HCT116 (cell line): Measurements from ENCODE around the gene PARP6. TPM values are rescaled to one million over a fixed set of nuclear protein-coding genes. Genes with fewer than 3 reads are reported as not detected.

Experiments
- ATAC-seq: fragments of 200-7000 bp; cut with Tn5 transposase; 2 replicates; pipeline ENCODE4 v1.9.1; 2020; ENCODE audit warnings: mild to moderate bottlenecking, moderate library complexity
- BruUV-seq: library from RNA; stranded (reverse); fragments of 400-500 nt; replicated peaks from 2 replicates; lab custom pipeline; 2021; lab: Mats Ljungman, UMichigan
- CTCF ChIA-PET: fragments of 300-600 bp; sonication (Branson Sonifier 250); formaldehyde crosslinking; loops from one replicate; lab custom pipeline; 2021; ENCODE audit warnings: antibody characterized with exemption; lab: Charles Lee
- POLR2A ChIA-PET: fragments of 300-600, 350-600 bp; sonication (Branson Sonifier 250); formaldehyde crosslinking; loops from one replicate; lab custom pipeline; 2021; ENCODE audit warnings: antibody characterized with exemption; lab: Charles Lee
- RAD21 ChIA-PET, 2 experiments: fragments of 300-600 bp; sonication (Branson Sonifier 250); formaldehyde crosslinking; loops; one replicate each; lab custom pipeline; 2023; ENCODE audit warnings: low total read pairs in 2 of 2; ENCODE audit not compliant: uncharacterized antibody in 2 of 2, unreplicated experiment in 2 of 2, low non-redundant PET in 1 of 2; lab: Charles Lee
- DNase-seq: peaks from one replicate; pipeline ENCODE4 v3.0.0-alpha.2; 2010; ENCODE audit warnings: low read depth, low spot score
- H2AFZ ChIP-seq: fragments of 200-600 bp; shearing (Covaris generic), sonication (generic); 2 replicates; pipeline ENCODE4 v1.6.1; 2017; ENCODE audit warnings: low read depth, mixed run types, mixed read lengths, antibody characterized with exemption, low read length; ENCODE audit not compliant: poor library complexity, severe bottlenecking
- H3K27ac ChIP-seq: 2 replicates; pipeline ENCODE4 v1.5.1; 2012; ENCODE audit warnings: low read depth, low read length
- H3K27me3 ChIP-seq: fragments of 200-600 bp; sonication (generic); 2 replicates; pipeline ENCODE4 v1.6.1; 2016; ENCODE audit warnings: mixed run types, low read length, mixed read lengths; ENCODE audit not compliant: insufficient read depth
- H3K36me3 ChIP-seq, 2 experiments: fragments of 200-500 bp in 1 of 2; fragments of 200-600 bp in 1 of 2; sonication (Bioruptor generic) in 1 of 2; sonication (generic) in 1 of 2; 2 replicates each; pipeline versions ENCODE4 v1.5.1 to v1.6.1; 2014 to 2016; ENCODE audit warnings: low read length in 2 of 2, inconsistent platforms in 1 of 2, mixed read lengths in 1 of 2, mixed run types in 1 of 2; ENCODE audit not compliant: insufficient read depth in 2 of 2, control insufficient read depth in 1 of 2
- H3K4me1 ChIP-seq, 2 experiments: fragments of 200-600 bp in 1 of 2; sonication (generic) in 1 of 2; 2 replicates each; pipeline versions ENCODE4 v1.5.1 to v1.6.1; 2012 to 2017; ENCODE audit warnings: low read length in 2 of 2, inconsistent platforms in 1 of 2, mild to moderate bottlenecking in 1 of 2, mixed read lengths in 1 of 2, mixed run types in 1 of 2, moderate library complexity in 1 of 2; ENCODE audit not compliant: insufficient read depth in 2 of 2, control insufficient read depth in 1 of 2
- H3K4me2 ChIP-seq: fragments of 200-600 bp; sonication (generic); 2 replicates; pipeline ENCODE4 v1.6.1; 2017; ENCODE audit warnings: mixed run types, low read length, mixed read lengths
- H3K4me3 ChIP-seq, 2 experiments: fragments of 200-600 bp in 1 of 2; sonication (generic) in 1 of 2; replicated peaks in 1 of 2; 2 replicates each; pipeline ENCODE4 v1.5.1; 2011 to 2016; ENCODE audit warnings: low read length in 2 of 2, control low read depth in 1 of 2, low read depth in 1 of 2, mild to moderate bottlenecking in 1 of 2, mixed read lengths in 1 of 2, mixed run types in 1 of 2
- H3K79me2 ChIP-seq: fragments of 200-600 bp; sonication (generic); 2 replicates; pipeline ENCODE4 v1.6.1; 2017; ENCODE audit warnings: mild to moderate bottlenecking, mixed run types, low read length, moderate library complexity, mixed read lengths; ENCODE audit not compliant: insufficient read depth
- H3K9ac ChIP-seq: fragments of 200-600 bp; sonication (generic); 2 replicates; pipeline ENCODE4 v1.6.1; 2016; ENCODE audit warnings: low read length, mixed read lengths
- H3K9me2 ChIP-seq: fragments of 200-600 bp; sonication (generic), shearing (Covaris generic); 2 replicates; pipeline ENCODE4 v1.6.1; 2017; ENCODE audit warnings: mixed run types, mild to moderate bottlenecking, moderate library complexity; ENCODE audit not compliant: insufficient read depth
- H3K9me3 ChIP-seq, 2 experiments: fragments of 200-500 bp in 1 of 2; fragments of 200-600 bp in 1 of 2; sonication (Bioruptor generic) in 1 of 2; sonication (generic) in 1 of 2; 2 replicates each; pipeline ENCODE4 v1.6.1; 2014 to 2017; ENCODE audit warnings: low read length in 2 of 2, mixed read lengths in 2 of 2, inconsistent platforms in 1 of 2, low read depth in 1 of 2, mild to moderate bottlenecking in 1 of 2, mixed run types in 1 of 2, moderate library complexity in 1 of 2; ENCODE audit not compliant: control insufficient read depth in 1 of 2, insufficient read depth in 1 of 2
- H4K20me1 ChIP-seq: fragments of 200-600 bp; sonication (generic), shearing (Covaris generic); 2 replicates; pipeline ENCODE4 v1.6.1; 2017; ENCODE audit warnings: mixed run types, mild to moderate bottlenecking, moderate library complexity; ENCODE audit not compliant: insufficient read depth
- CBX3 ChIP-seq: IDR thresholded peaks from 2 replicates; pipeline ENCODE4 v1.6.1; 2012; ENCODE audit warnings: low read depth
- ELF1 ChIP-seq: IDR thresholded peaks from 2 replicates; pipeline ENCODE4 v1.6.1; 2012; ENCODE audit warnings: low read depth, borderline replicate concordance
- FOSL1 ChIP-seq: IDR thresholded peaks from 2 replicates; pipeline ENCODE4 v1.6.1; 2012; ENCODE audit warnings: low read depth
- JUND ChIP-seq: IDR thresholded peaks from 2 replicates; pipeline ENCODE4 v1.6.1; 2012
- RAD21 ChIP-seq: IDR thresholded peaks from 2 replicates; pipeline ENCODE4 v1.6.1; 2012; ENCODE audit warnings: low read depth, mild to moderate bottlenecking
- SP1 ChIP-seq: IDR thresholded peaks from 2 replicates; pipeline ENCODE4 v1.6.1; 2012; ENCODE audit warnings: low read depth
- SRF ChIP-seq: IDR thresholded peaks from 2 replicates; pipeline ENCODE4 v1.6.1; 2012; ENCODE audit warnings: low read depth
- YY1 ChIP-seq: IDR thresholded peaks from 2 replicates; pipeline ENCODE4 v1.6.1; 2011; ENCODE audit warnings: low read length, low read depth, moderate library complexity, mild to moderate bottlenecking; ENCODE audit not compliant: insufficient replicate concordance; ENCODE audit errors: extremely low read depth
- ZFX ChIP-seq: fragments of 450-650 bp; IDR thresholded peaks from 2 replicates; pipeline ENCODE4 v1.6.1; 2017
- ZNF274 ChIP-seq: fragments of 200-500 bp; sonication (Bioruptor generic); IDR thresholded peaks from 2 replicates; pipeline ENCODE4 v1.6.1; 2014; ENCODE audit warnings: mild to moderate bottlenecking, low read depth, low read length, inconsistent platforms
- intact Hi-C: fragments of 100-400 bp; cut with micrococcal nuclease; formaldehyde crosslinking; loops from 2 replicates; pipeline ENCODE4 v1.10.0; 2022
- total RNA-seq: library from RNA; stranded (reverse); gene quantifications from one replicate; pipeline ENCODE4 v1.2.1, GENCODE V29; 2021; ENCODE audit not compliant: unreplicated experiment
- TF ChIP-seq, protein P1 (sequence below): IDR thresholded peaks from 2 replicates; pipeline ENCODE4 v1.6.1; 2012
- TF ChIP-seq, protein P2 (sequence below), 3 experiments: fragments of 200-600 bp in 1 of 3; sonication (generic) in 1 of 3; IDR thresholded peaks in 2 of 3; conservative IDR thresholded peaks in 1 of 3; 2 replicates each; pipeline ENCODE4 v1.5.1; 2012 to 2017; ENCODE audit warnings: low read depth in 2 of 3, low read length in 2 of 3, antibody characterized with exemption in 1 of 3, borderline replicate concordance in 1 of 3, control low read depth in 1 of 3, mild to moderate bottlenecking in 1 of 3, mixed read lengths in 1 of 3, mixed run types in 1 of 3, moderate library complexity in 1 of 3; ENCODE audit not compliant: insufficient read depth in 1 of 3
- TF ChIP-seq, protein P3 (sequence below): IDR thresholded peaks from 2 replicates; pipeline ENCODE4 v1.6.1; 2012

PARP6 gene
- total RNA-seq, 1 experiment from 2014 or later = 67.9 TPM

DNA sequence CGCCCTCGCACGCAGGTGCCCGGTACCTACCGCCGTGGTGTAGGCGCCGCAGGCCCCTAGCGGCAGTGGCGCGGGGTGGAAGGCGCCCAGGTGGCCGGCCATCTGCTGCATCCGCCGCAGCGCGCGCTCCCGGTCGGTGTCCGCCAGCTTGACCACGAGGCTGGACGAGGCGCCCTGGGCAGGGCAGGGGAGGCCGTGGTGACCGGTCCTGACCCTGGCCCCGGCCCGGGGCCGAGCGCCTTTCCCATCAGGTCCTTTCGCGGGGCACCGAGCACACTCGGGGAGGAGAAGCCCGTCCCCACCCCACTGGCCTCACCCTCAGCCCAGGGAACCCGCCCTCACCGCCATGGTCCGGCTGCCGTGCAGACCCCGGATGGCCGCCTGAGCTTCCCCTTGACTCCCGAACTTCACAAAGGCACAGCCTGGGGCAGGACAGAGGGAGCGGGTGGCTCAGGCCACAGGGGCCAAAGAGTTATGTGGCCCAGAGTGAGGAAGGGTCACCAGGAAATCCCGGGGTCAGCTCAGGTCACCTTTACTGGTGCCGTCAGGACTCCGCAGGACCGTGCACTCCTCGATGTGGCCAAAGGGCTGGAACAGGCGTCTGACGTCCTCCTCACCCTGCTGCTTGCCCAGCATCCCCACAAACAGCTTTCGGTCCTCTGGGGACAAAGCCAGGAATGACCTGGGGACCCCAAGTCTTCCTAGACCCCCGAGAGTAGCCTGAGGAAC lies 17.4 kb upstream of the PARP6 start (continued):
- TF ChIP-seq CBX3 (no peak), JUND (no peak), SP1 (no peak), YY1 (no peak), ZFX (no peak), FOSL1 (no peak), ZNF274 (no peak), SRF (no peak)
- TF ChIP-seq, protein P1, sequence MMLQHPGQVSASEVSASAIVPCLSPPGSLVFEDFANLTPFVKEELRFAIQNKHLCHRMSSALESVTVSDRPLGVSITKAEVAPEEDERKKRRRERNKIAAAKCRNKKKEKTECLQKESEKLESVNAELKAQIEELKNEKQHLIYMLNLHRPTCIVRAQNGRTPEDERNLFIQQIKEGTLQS = no peak
- TF ChIP-seq, protein P2, sequence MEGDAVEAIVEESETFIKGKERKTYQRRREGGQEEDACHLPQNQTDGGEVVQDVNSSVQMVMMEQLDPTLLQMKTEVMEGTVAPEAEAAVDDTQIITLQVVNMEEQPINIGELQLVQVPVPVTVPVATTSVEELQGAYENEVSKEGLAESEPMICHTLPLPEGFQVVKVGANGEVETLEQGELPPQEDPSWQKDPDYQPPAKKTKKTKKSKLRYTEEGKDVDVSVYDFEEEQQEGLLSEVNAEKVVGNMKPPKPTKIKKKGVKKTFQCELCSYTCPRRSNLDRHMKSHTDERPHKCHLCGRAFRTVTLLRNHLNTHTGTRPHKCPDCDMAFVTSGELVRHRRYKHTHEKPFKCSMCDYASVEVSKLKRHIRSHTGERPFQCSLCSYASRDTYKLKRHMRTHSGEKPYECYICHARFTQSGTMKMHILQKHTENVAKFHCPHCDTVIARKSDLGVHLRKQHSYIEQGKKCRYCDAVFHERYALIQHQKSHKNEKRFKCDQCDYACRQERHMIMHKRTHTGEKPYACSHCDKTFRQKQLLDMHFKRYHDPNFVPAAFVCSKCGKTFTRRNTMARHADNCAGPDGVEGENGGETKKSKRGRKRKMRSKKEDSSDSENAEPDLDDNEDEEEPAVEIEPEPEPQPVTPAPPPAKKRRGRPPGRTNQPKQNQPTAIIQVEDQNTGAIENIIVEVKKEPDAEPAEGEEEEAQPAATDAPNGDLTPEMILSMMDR (IDR thresholded peaks at IDR 0.05 in 2 of 3, conservative IDR thresholded peaks at IDR 0.05 in 1 of 3; ENCODE audit: borderline replicate concordance in 1 of 3, insufficient read depth in 1 of 3, low read depth in 2 of 3, low read length in 2 of 3) = no peak

DNA sequence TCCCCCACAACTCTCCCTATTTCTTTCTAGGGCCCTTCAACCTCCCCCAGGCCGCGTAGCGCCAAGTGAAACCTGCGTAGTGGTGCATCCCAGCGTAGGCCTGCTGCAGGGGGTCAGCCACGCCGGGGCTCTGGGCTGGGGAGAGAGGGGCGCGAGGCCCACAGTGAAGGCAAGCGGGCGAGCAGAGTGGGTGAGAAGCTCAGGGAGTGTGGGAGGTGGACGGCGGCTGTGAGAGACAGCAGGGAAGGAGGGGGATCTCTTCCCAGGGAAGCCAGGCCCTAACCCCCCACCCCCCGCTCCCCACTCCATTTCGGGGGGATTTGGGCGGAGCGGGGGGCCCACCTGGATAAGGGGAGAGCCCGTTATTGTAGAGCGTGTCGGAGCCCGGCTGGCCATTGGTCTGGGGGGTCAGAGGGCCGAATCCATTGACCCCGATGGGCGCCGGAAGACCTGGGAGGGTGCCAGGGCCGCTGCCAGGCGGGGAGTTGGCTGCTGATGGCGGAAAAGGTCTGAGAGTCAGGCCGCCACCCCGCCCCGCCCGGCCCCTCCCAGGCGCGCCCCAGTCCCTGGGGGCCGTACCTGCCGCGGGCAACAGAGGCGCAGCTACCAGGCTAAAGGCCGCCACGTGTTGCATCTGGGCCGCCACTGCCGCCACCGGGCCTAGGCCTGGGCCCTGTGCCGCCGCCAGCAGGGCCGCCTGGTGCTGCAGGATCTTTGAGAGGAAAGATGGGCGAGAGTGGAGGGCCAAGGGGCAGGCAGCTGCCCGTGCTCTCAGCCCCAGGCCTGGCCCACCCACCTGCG lies 16.6 kb upstream of the PARP6 start:
- CTCF ChIA-PET = no interaction called here
- H3K4me1 ChIP-seq = peaks cover 0 to 8% of the 10 kb centered on the region in 2 experiments; a peak in 1 of 4 replicates
- no peak overlapping the region for H3K4me3 ChIP-seq
- RAD21 ChIA-PET = no interaction called here
- H3K9me3 ChIP-seq = no peaks in the 10 kb centered on the region
- no peak for DNase-seq
- intact Hi-C loops = no loop called here
- TF ChIP-seq SP1 (no peak), ELF1 (no peak), RAD21 (no peak)
- TF ChIP-seq, protein P1 = no peak
- TF ChIP-seq, protein P3, sequence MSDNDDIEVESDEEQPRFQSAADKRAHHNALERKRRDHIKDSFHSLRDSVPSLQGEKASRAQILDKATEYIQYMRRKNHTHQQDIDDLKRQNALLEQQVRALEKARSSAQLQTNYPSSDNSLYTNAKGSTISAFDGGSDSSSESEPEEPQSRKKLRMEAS = no peak
- POLR2A ChIA-PET = no interaction called here
- no peak overlapping the region for H3K27ac ChIP-seq
- H3K4me2 ChIP-seq = no peak overlapping the region
- H3K9ac ChIP-seq = no peak overlapping the region
- no peak overlapping the region for H2AFZ ChIP-seq
- no peaks in the 10 kb centered on the region for H3K36me3 ChIP-seq
- no peaks in the 10 kb centered on the region for H3K27me3 ChIP-seq
- BruUV-seq = no TSS peak
- H3K79me2 ChIP-seq = no peaks in the 10 kb centered on the region
- H3K9me2 ChIP-seq = no peaks in the 10 kb centered on the region
- no peaks in the 10 kb centered on the region for H4K20me1 ChIP-seq
- no peak for ATAC-seq
